ENCODE data around the gene ZBTB32.
"Not testable (repeated sequence)": the region's sequence is repeated elsewhere in the genome, so short reads cannot be mapped to it uniquely, and the experiment has no call there.

Gene ZBTB32

DNA sequence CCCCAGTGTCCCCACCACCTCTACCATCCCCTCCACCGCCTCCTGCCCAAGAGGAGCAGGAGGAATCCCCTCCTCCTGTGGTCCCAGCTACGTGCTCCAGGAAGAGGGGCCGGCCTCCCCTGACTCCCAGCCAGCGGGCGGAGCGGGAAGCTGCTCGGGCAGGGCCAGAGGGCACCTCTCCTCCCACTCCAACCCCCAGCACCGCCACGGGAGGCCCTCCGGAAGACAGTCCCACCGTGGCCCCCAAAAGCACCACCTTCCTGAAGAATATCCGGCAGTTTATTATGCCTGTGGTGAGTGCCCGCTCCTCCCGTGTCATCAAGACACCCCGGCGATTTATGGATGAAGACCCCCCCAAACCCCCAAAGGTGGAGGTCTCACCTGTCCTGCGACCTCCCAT lies 16.3 kb downstream of the ZBTB32 start:
- TF ChIP-seq, protein P1, sequence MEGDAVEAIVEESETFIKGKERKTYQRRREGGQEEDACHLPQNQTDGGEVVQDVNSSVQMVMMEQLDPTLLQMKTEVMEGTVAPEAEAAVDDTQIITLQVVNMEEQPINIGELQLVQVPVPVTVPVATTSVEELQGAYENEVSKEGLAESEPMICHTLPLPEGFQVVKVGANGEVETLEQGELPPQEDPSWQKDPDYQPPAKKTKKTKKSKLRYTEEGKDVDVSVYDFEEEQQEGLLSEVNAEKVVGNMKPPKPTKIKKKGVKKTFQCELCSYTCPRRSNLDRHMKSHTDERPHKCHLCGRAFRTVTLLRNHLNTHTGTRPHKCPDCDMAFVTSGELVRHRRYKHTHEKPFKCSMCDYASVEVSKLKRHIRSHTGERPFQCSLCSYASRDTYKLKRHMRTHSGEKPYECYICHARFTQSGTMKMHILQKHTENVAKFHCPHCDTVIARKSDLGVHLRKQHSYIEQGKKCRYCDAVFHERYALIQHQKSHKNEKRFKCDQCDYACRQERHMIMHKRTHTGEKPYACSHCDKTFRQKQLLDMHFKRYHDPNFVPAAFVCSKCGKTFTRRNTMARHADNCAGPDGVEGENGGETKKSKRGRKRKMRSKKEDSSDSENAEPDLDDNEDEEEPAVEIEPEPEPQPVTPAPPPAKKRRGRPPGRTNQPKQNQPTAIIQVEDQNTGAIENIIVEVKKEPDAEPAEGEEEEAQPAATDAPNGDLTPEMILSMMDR (IDR thresholded peaks at IDR 0.05; ENCODE audit: low read depth, low read length): no peak
- TF ChIP-seq POLR2A (IDR thresholded peaks at IDR 0.05; ENCODE audit: extremely low read depth, insufficient read length) (no peak), MYC (IDR thresholded peaks at IDR 0.05; ENCODE audit: low read depth, low read length) (no peak), MAX (IDR thresholded peaks at IDR 0.05; ENCODE audit: low read depth, low read length) (no peak)
- no peak overlapping the region for H3K4me3 ChIP-seq (ENCODE audit: low read depth, low read length)
- no peak for DNase-seq (ENCODE audit: low read depth)

DNA sequence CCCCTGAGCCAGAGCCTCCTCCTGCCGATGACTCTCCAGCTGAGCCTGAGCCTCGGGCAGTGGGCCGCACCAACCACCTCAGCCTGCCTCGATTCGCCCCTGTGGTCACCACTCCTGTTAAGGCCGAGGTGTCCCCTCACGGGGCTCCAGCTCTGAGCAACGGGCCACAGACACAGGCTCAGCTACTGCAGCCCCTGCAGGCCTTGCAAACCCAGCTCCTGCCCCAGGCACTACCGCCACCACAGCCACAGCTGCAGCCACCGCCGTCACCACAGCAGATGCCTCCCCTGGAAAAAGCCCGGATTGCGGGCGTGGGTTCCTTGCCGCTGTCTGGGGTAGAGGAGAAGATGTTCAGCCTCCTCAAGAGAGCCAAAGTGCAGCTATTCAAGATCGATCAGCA lies 17.0 kb downstream of the ZBTB32 start:
- no peak for DNase-seq (ENCODE audit: low read depth)

GRCh38 chr19:35722461-35722860 lies 18.1 kb downstream of the ZBTB32 start:
- no peak for DNase-seq (ENCODE audit: low read depth)
- H3K4me3 ChIP-seq (ENCODE audit: low read depth, low read length): no peak overlapping the region
- TF ChIP-seq MAX (IDR thresholded peaks at IDR 0.05; ENCODE audit: low read depth, low read length): no peak

More for the DNA sequence above, 17.0 kb downstream of the ZBTB32 start:
- no peak overlapping the region for H3K4me3 ChIP-seq (ENCODE audit: low read depth, low read length)
- no peak for TF ChIP-seq MAX (IDR thresholded peaks at IDR 0.05; ENCODE audit: low read depth, low read length)

- no peak overlapping the region for H3K4me3 ChIP-seq (ENCODE audit: low read depth, low read length)
- no peak for DNase-seq (ENCODE audit: low read depth)
- TF ChIP-seq, protein P1 (IDR thresholded peaks at IDR 0.05; ENCODE audit: low read depth, low read length): no peak
- TF ChIP-seq MYC (IDR thresholded peaks at IDR 0.05; ENCODE audit: low read depth, low read length) (no peak), MAX (IDR thresholded peaks at IDR 0.05; ENCODE audit: low read depth, low read length) (no peak), POLR2A (IDR thresholded peaks at IDR 0.05; ENCODE audit: extremely low read depth, insufficient read length) (no peak)
Measured at GRCh38 chr19:35722897-35723296, 18.5 kb downstream of the ZBTB32 start.

DNA sequence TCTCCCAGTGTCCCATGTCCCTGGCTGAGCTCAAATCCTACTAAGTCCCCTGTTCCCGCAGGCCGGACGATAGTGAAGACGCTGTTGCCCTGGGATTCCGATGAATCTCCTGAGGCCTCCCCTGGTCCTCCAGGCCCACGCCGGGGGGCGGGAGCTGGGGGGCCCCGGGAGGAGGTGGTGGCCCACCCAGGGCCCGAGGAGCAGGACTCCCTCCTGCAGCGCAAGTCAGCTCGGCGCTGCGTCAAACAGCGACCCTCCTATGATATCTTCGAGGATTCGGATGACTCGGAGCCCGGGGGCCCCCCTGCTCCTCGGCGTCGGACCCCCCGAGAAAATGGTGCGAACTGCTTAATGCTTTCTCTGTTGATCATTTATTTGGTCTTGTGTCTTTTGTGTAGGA lies 19.3 kb downstream of the ZBTB32 start:
- no peak for DNase-seq (ENCODE audit: low read depth)
- H3K4me3 ChIP-seq (ENCODE audit: low read depth, low read length): no peak overlapping the region

GRCh38 chr19:35724132-35724531 lies 19.8 kb downstream of the ZBTB32 start:
- H3K4me3 ChIP-seq (ENCODE audit: low read depth, low read length); DNase-seq (ENCODE audit: low read depth): not testable (repeated sequence)

More for the DNA sequence above, 19.3 kb downstream of the ZBTB32 start:
- no peak for TF ChIP-seq MAX (IDR thresholded peaks at IDR 0.05; ENCODE audit: low read depth, low read length)
- no peak for TF ChIP-seq POLR2A (IDR thresholded peaks at IDR 0.05; ENCODE audit: extremely low read depth, insufficient read length)
- no peak for TF ChIP-seq MYC (IDR thresholded peaks at IDR 0.05; ENCODE audit: low read depth, low read length)
- TF ChIP-seq, protein P1 (IDR thresholded peaks at IDR 0.05; ENCODE audit: low read depth, low read length): no peak

GRCh38 chr19:35724560-35724959 lies 20.2 kb downstream of the ZBTB32 start:
- no peak for TF ChIP-seq MYC (IDR thresholded peaks at IDR 0.05; ENCODE audit: low read depth, low read length)
- TF ChIP-seq, protein P1 (IDR thresholded peaks at IDR 0.05; ENCODE audit: low read depth, low read length): no peak

More at GRCh38 chr19:35724560-35724959, 20.2 kb downstream of the ZBTB32 start:
- DNase-seq (ENCODE audit: low read depth): no peak
- H3K4me3 ChIP-seq (ENCODE audit: low read depth, low read length): no peak overlapping the region

Data from NB4 (cell line).